ENCODE data around the gene RILPL1.

- TF ChIP-seq RAD21 (IDR thresholded peaks at IDR 0.05; ENCODE audit: low read length) (no peak), POLR2A (IDR thresholded peaks at IDR 0.05; ENCODE audit: low read depth, low read length) (no peak), CTCF (conservative IDR thresholded peaks at IDR 0.05; ENCODE audit: low read depth, low read length) (no peak), BHLHE40 (IDR thresholded peaks at IDR 0.05; ENCODE audit: low read depth, low read length) (no peak), MAFK (IDR thresholded peaks at IDR 0.05; ENCODE audit: low read depth, low read length) (no peak), RFX5 (IDR thresholded peaks at IDR 0.05; ENCODE audit: low read depth, low read length) (no peak), CEBPB (IDR thresholded peaks at IDR 0.05; ENCODE audit: low read depth, low read length) (no peak), RCOR1 (IDR thresholded peaks at IDR 0.05; ENCODE audit: insufficient replicate concordance, low read length) (no peak), MAZ (IDR thresholded peaks at IDR 0.05; ENCODE audit: borderline replicate concordance, low read depth, low read length) (no peak)
Measured at GRCh38 chr12:123516216-123516780, 17.2 kb downstream of the RILPL1 start.
